Body of pancreas (tissue), 4 donors: ENCODE results near the gene KYNU.

Experiments used
- CTCF ChIP-seq, 7 experiments: fragments of 450-650 bp in 4 of 7; fragments of 200-600 bp in 3 of 7; sonication (generic) in 3 of 7; IDR thresholded peaks; one replicate each; pipeline ENCODE4 v1.5.1; 2016 to 2019; ENCODE audit warnings: antibody characterized with exemption in 7 of 7
- POLR2A ChIP-seq, 3 donors: fragments of 450-650 bp; IDR thresholded peaks; one replicate each; pipeline ENCODE4 v1.6.1; 2016; ENCODE audit warnings: antibody characterized with exemption in 3 of 3, mild to moderate bottlenecking in 2 of 3

GRCh38 chr2:142997231-142997630 is 119.8 kb downstream of the KYNU start:
- TF ChIP-seq POLR2A (IDR thresholded peaks at IDR 0.05): no peak
- no peak for TF ChIP-seq CTCF (IDR thresholded peaks at IDR 0.05)
